ENCODE data around the gene CDHR4. TPM values are rescaled to one million over a fixed set of nuclear protein-coding genes. Genes with fewer than 3 reads are reported as not detected.
"Not testable (repeated sequence)": the region's sequence is repeated elsewhere in the genome, so short reads cannot be mapped to it uniquely, and the experiment has no call there.

The CDHR4 gene
- total RNA-seq, 1 experiment from 2014 or later, result not detected

- Histone ChIP-seq H3K79me2 (ENCODE audit: low read length) (no peaks in the 10 kb centered on the region), H3K4me3 (ENCODE audit: low read length) (no peak overlapping the region), H2AFZ (ENCODE audit: low read length) (no peak overlapping the region), H3K9me2 (replicated peaks; ENCODE audit: low read length) (no peaks in the 10 kb centered on the region), H3K9ac (ENCODE audit: low read length) (no peak overlapping the region), H3K4me2 (ENCODE audit: low read length) (no peak overlapping the region), H4K20me1 (ENCODE audit: low read length) (no peaks in the 10 kb centered on the region), H3K27me3 (ENCODE audit: low read length) (no peaks in the 10 kb centered on the region), H3F3A (ENCODE audit: low read length, unreplicated experiment) (no peaks in the 10 kb centered on the region), H3K4me1 (ENCODE audit: insufficient read depth, low read length) (no peaks in the 10 kb centered on the region), H3K36me3 (ENCODE audit: low read depth, low read length) (peaks cover 31% of the 10 kb centered on the region), H3K27ac (ENCODE audit: low read length) (no peak overlapping the region), H3K9me3 (ENCODE audit: low read length) (no peaks in the 10 kb centered on the region)
- ChIA-PET POLR2A (ENCODE audit: unreplicated experiment) (no interaction called here), CTCF (interaction anchor here (0.6 to 2.2 kb wide), 9 partner anchors 29 to 299 kb away, joined by 3 to 15 read pairs (median 5); partner anchors contain the start of genes AMIGO3 and INKA1)
- BruUV-seq (replicated peaks), result no TSS peak
- peak; percentile 83 for DNase-seq
- ATAC-seq, result peak; percentile 83
- no peak for TF ChIP-seq EZH2 (IDR thresholded peaks at IDR 0.05; ENCODE audit: low read length, unreplicated experiment)
- no peak for TF ChIP-seq EZH2phosphoT487 (IDR thresholded peaks at IDR 0.05; ENCODE audit: borderline replicate concordance, low read length)
- TF ChIP-seq CTCF (conservative IDR thresholded peaks at IDR 0.05; ENCODE audit: low read depth, low read length), result peak; percentile 97
- intact Hi-C loops (cut with micrococcal nuclease), result loop anchor here (1.0 to 5.0 kb wide), 4 partner anchors 37 to 302 kb away; partner anchors contain the start of gene AMIGO3
Measured at GRCh38 chr3:49839193-49839809, 39.6 kb upstream of the CDHR4 start.

GRCh38 chr3:49831341-49831740 lies 31.7 kb upstream of the CDHR4 start:
- Histone ChIP-seq H3K4me3 (ENCODE audit: low read length) (no peak overlapping the region), H4K20me1 (ENCODE audit: low read length) (no peaks in the 10 kb centered on the region), H3K79me2 (ENCODE audit: low read length) (no peaks in the 10 kb centered on the region), H3K27ac (ENCODE audit: low read length) (no peak overlapping the region), H3K36me3 (ENCODE audit: low read depth, low read length) (peaks cover 21% of the 10 kb centered on the region), H3K9me3 (ENCODE audit: low read length) (no peaks in the 10 kb centered on the region), H2AFZ (ENCODE audit: low read length) (no peak overlapping the region), H3K9me2 (replicated peaks; ENCODE audit: low read length) (no peaks in the 10 kb centered on the region), H3K9ac (ENCODE audit: low read length) (no peak overlapping the region), H3K4me1 (ENCODE audit: insufficient read depth, low read length) (no peaks in the 10 kb centered on the region), H3K4me2 (ENCODE audit: low read length) (no peak overlapping the region), H3F3A (ENCODE audit: low read length, unreplicated experiment) (no peaks in the 10 kb centered on the region), H3K27me3 (ENCODE audit: low read length) (no peaks in the 10 kb centered on the region)
- BruUV-seq (replicated peaks), result no TSS peak
- DNase-seq, result no peak
- intact Hi-C loops (cut with micrococcal nuclease), result no loop called here
- ChIA-PET POLR2A (ENCODE audit: unreplicated experiment) (no interaction called here), CTCF (no interaction called here)
- no peak for TF ChIP-seq EZH2 (IDR thresholded peaks at IDR 0.05; ENCODE audit: low read length, unreplicated experiment)
- TF ChIP-seq CTCF (conservative IDR thresholded peaks at IDR 0.05; ENCODE audit: low read depth, low read length), result no peak
- no peak for TF ChIP-seq EZH2phosphoT487 (IDR thresholded peaks at IDR 0.05; ENCODE audit: borderline replicate concordance, low read length)
- ATAC-seq, result no peak

DNA sequence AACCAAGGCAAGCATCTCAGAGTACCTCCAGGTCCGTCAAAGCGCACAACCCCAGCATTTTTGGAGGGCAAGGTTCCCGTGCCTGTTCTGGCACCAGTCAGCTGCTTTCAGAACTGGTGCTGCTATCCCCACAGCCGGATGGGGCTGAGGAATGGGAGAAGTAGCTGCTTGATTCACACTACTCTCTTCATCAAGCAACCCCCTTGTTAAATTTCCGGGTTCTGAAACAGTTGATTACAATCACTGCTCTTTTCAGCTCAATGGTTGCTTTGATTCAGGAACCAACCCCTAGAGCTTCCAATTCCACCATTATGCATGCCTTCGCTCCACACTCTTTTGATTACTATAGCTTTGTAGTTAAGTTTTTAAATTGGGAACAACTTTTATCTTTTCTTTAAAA lies 26.3 kb upstream of the CDHR4 start:
- no peaks in the 10 kb centered on the region for H3K4me1 ChIP-seq (ENCODE audit: insufficient read depth, low read length)
- intact Hi-C loops (cut with micrococcal nuclease), result no loop called here
- TF ChIP-seq EZH2 (IDR thresholded peaks at IDR 0.05; ENCODE audit: low read length, unreplicated experiment) (no peak), CTCF (conservative IDR thresholded peaks at IDR 0.05; ENCODE audit: low read depth, low read length) (no peak), EZH2phosphoT487 (IDR thresholded peaks at IDR 0.05; ENCODE audit: borderline replicate concordance, low read length) (no peak)
- DNase-seq, result no peak
- no peak overlapping the region for H3K9ac ChIP-seq (ENCODE audit: low read length)
- H3K27me3 ChIP-seq (ENCODE audit: low read length), result no peaks in the 10 kb centered on the region
- ChIA-PET POLR2A (ENCODE audit: unreplicated experiment) (no interaction called here), CTCF (no interaction called here)
- peaks cover 14% of the 10 kb centered on the region; the same call in 1 of the 2 replicates for H3K36me3 ChIP-seq (ENCODE audit: low read depth, low read length)
- H3F3A ChIP-seq (ENCODE audit: low read length, unreplicated experiment), result no peaks in the 10 kb centered on the region
- H3K79me2 ChIP-seq (ENCODE audit: low read length), result no peaks in the 10 kb centered on the region
- no peak overlapping the region for H2AFZ ChIP-seq (ENCODE audit: low read length)
- H3K27ac ChIP-seq (ENCODE audit: low read length), result no peak overlapping the region
- ATAC-seq, result no peak
- no peaks in the 10 kb centered on the region for H3K9me3 ChIP-seq (ENCODE audit: low read length)
- BruUV-seq (replicated peaks), result no TSS peak
- no peak overlapping the region for H3K4me3 ChIP-seq (ENCODE audit: low read length)
- no peaks in the 10 kb centered on the region for H3K9me2 ChIP-seq (replicated peaks; ENCODE audit: low read length)
- H4K20me1 ChIP-seq (ENCODE audit: low read length), result no peaks in the 10 kb centered on the region
- no peak overlapping the region for H3K4me2 ChIP-seq (ENCODE audit: low read length)

DNA sequence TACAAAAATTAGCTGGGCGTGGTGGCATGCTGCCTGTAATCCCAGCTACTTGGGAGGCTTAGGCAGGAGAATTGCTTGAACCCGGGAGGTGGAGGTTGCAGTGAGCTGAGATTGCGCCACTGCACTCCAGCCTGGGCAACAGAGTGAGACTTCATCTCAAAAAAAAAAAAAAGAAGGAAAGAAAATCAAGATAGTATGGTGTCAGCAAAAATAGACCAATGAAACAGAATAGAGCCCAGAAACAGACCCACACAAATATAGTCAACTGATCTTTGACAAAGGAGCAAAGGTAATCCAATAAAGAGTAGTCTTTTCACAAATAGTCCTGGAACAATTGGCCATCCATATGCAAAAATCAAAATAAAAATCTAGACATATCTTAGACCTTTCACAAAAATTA lies 23.5 kb upstream of the CDHR4 start:
- H3K9ac ChIP-seq (ENCODE audit: low read length); BruUV-seq (replicated peaks); H3K27ac ChIP-seq (ENCODE audit: low read length); H3K4me2 ChIP-seq (ENCODE audit: low read length); H3K4me3 ChIP-seq (ENCODE audit: low read length); intact Hi-C loops (cut with micrococcal nuclease); H3F3A ChIP-seq (ENCODE audit: low read length, unreplicated experiment); H4K20me1 ChIP-seq (ENCODE audit: low read length); H3K9me3 ChIP-seq (ENCODE audit: low read length); POLR2A ChIA-PET (ENCODE audit: unreplicated experiment); H3K27me3 ChIP-seq (ENCODE audit: low read length); H3K36me3 ChIP-seq (ENCODE audit: low read depth, low read length); ATAC-seq; DNase-seq; H3K79me2 ChIP-seq (ENCODE audit: low read length); H2AFZ ChIP-seq (ENCODE audit: low read length); H3K4me1 ChIP-seq (ENCODE audit: insufficient read depth, low read length); H3K9me2 ChIP-seq (replicated peaks; ENCODE audit: low read length): not testable (repeated sequence)
- CTCF ChIA-PET, result interaction anchor here (0.5 kb wide), 1 partner anchor 297 kb away, joined by 3 read pairs; no protein-coding TSS in a partner anchor
